ENCODE results near the gene ANKS1B.
"Not testable (repeated sequence)": the region's sequence is repeated elsewhere in the genome, so short reads cannot be mapped to it uniquely, and the experiment has no call there.

The ANKS1B gene

GRCh38 chr12:98847242-98847641 lies 1137.5 kb downstream of the ANKS1B start:
- no peak for ATAC-seq

GRCh38 chr12:98845957-98846356 lies 1138.8 kb downstream of the ANKS1B start:
- ATAC-seq, result no peak

- no peak for ATAC-seq
Observed at GRCh38 chr12:98840325-98840724, 1144.4 kb downstream of the ANKS1B start.

GRCh38 chr12:98838231-98838647 lies 1146.5 kb downstream of the ANKS1B start:
- ATAC-seq, result no peak

GRCh38 chr12:98837134-98837752 lies 1147.5 kb downstream of the ANKS1B start:
- not testable (repeated sequence) for ATAC-seq

GRCh38 chr12:98830657-98831056 lies 1154.1 kb downstream of the ANKS1B start:
- ATAC-seq, result no peak

- no peak for ATAC-seq
Observed at GRCh38 chr12:98828802-98829600, 1155.7 kb downstream of the ANKS1B start.

GRCh38 chr12:98823012-98823411 lies 1161.7 kb downstream of the ANKS1B start:
- no peak for ATAC-seq

GRCh38 chr12:98821866-98822265 lies 1162.9 kb downstream of the ANKS1B start:
- no peak for ATAC-seq

GRCh38 chr12:98821232-98821631 lies 1163.5 kb downstream of the ANKS1B start:
- ATAC-seq, result no peak

- no peak for ATAC-seq
Observed at GRCh38 chr12:98819821-98820404, 1164.8 kb downstream of the ANKS1B start.

- ATAC-seq, result no peak
Observed at GRCh38 chr12:98819071-98819470, 1165.7 kb downstream of the ANKS1B start.

- ATAC-seq, result no peak
Observed at GRCh38 chr12:98818239-98818638, 1166.5 kb downstream of the ANKS1B start.

- ATAC-seq, result no peak
Observed at GRCh38 chr12:98817742-98818141, 1167.0 kb downstream of the ANKS1B start.

GRCh38 chr12:98816720-98817119 lies 1168.0 kb downstream of the ANKS1B start:
- no peak for ATAC-seq

GRCh38 chr12:98814254-98814653 lies 1170.5 kb downstream of the ANKS1B start:
- ATAC-seq, result no peak

GRCh38 chr12:98812225-98812624 lies 1172.5 kb downstream of the ANKS1B start:
- no peak for ATAC-seq

GRCh38 chr12:98808243-98808875 lies 1176.4 kb downstream of the ANKS1B start:
- ATAC-seq, result no peak

- ATAC-seq, result no peak
Observed at GRCh38 chr12:98807187-98807586, 1177.5 kb downstream of the ANKS1B start.

- ATAC-seq, result no peak
Observed at GRCh38 chr12:98803468-98804209, 1181.1 kb downstream of the ANKS1B start.

GRCh38 chr12:98799822-98800221 lies 1184.9 kb downstream of the ANKS1B start:
- no peak for ATAC-seq

GRCh38 chr12:98799146-98799810 lies 1185.5 kb downstream of the ANKS1B start:
- ATAC-seq, result no peak

Measured in activated CD4-positive, CD25-positive, alpha-beta regulatory T cell treated with anti-CD3 and anti-CD28 coated beads, Interleukin-2, amount 50 U/mL, for 24 hours (primary cell).